HG02759 (cell line): ENCODE data around the gene KCNQ4.

Experiments used
- ATAC-seq: cut with Tn5 transposase; IDR thresholded peaks from one replicate; pipeline ENCODE4 v1.9.1; 2021; ENCODE audit warnings: mild to moderate bottlenecking, moderate library complexity; ENCODE audit not compliant: unreplicated experiment

KCNQ4 gene

DNA sequence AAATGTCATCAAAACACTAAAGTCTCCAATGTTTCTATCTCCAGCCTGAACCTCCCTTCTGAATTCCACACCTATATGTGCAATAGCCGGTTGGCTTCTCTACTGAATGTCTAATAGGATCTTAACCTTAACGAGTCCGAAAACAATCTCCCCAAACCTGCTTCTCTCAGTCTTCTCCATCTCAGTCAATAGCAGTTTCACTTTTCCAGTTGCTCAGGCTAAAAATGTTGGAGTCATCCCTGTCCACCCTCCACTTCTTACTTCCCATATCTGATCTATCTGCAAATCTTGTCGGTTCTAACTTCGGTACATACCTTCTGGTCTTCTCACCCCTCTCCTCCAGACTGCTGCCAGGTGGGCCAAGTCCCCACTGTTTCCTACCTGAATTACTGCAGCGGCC, 104.1 kb downstream of the KCNQ4 start:
- no peak for ATAC-seq
